ENCODE data around the gene VWA5B2.

The VWA5B2 gene

DNA sequence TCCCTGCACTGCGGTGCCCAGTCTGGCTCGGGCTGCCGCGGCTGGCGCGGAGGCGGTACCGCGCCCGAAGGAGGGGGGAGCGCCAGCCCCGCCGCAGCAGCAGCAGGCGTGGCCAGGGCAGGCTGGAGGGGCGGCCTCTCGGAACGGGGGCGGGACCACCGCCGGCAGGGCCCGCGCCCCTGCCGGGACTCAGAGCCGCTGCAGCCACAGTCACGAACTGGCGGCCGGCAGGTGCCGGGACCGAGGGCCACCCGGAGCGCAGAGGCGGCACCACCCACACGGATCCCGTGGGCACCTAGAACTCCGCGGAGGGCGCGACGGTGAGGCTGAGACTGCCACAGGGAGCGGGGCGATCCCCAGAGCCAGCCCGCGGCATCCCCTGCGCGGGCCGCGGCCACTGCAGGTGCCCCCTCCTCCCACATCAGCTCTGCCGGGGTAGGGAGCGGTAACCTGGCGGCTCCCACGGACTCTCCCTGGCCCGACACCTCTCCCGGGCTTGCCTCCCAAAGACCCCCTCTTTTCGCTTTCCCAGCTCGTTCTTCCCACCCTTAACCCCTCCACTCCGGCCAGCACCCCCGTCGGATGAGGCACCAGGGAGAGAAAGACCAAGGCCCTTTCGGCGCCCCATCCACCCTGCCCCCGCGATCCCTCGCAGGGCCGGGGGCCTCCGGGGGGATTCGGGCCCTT, at the start of gene VWA5B2:
VWA5B2 (plus strand) TSS at position 192 of the 687 bp plus-strand sequence. CDS start 944 bp downstream, outside the sequence.
- Histone ChIP-seq H3K9ac (ENCODE audit: low read depth, low read length) (peak within 1 kb of the TSS; percentile 50; the same call in 1 of the 2 replicates), H3K36me3 (ENCODE audit: insufficient read depth, low read length) (no peaks in the 10 kb centered on the region)

DNA sequence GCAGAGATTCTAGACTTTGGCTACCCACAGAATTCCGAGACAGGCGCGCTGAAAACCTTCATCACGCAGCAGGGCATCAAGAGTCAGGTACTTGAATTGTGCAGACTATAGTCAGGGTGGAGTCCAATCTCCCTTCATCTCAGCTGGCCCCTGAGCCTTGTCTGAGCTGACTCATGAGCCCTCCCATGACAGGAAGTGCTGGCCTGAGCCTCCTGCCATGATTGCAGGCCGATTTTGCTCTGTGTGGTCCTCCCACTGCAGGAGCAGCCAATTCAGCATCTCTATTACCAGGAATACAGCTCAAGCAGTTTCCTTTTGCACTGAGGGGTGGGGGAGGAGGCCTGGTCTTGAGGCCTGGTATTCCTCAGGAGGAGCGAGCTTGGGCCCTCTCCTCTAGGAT, 49.2 kb upstream of the VWA5B2 start:
- Histone ChIP-seq H3K9me3 (ENCODE audit: control insufficient read depth, insufficient read depth, low read length) (no peaks in the 10 kb centered on the region), H3K4me1 (ENCODE audit: insufficient read depth, low read length) (peaks cover 18% of the 10 kb centered on the region), H3K36me3 (ENCODE audit: insufficient read depth, low read length) (peaks cover 42% of the 10 kb centered on the region), H3K9ac (ENCODE audit: low read depth, low read length) (no peak overlapping the region)

More for the DNA sequence above, at the start of gene VWA5B2:
- H3K4me1 ChIP-seq (ENCODE audit: insufficient read depth, low read length): no peaks in the 10 kb centered on the region
- no peaks in the 10 kb centered on the region for H3K9me3 ChIP-seq (ENCODE audit: control insufficient read depth, insufficient read depth, low read length)

DNA sequence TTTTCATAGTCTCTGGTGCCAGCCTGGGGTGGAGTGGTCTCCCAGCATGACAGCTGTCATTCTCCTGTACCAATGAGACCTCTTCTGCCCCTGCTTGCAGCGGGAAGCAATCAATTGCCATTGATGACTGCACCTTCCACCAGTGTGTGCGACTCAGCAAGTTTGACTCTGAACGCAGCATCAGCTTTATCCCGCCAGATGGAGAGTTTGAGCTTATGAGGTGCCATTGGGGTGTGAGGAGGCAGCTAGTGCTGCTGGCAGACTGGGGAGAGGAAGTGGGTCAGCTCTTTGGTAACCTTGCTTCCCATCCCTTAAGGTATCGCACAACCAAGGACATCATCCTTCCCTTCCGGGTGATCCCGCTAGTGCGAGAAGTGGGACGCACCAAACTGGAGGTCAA, 47.8 kb upstream of the VWA5B2 start:
- no peak overlapping the region for H3K9ac ChIP-seq (ENCODE audit: low read depth, low read length)
- no peaks in the 10 kb centered on the region for H3K9me3 ChIP-seq (ENCODE audit: control insufficient read depth, insufficient read depth, low read length)
- peaks cover 19% of the 10 kb centered on the region for H3K4me1 ChIP-seq (ENCODE audit: insufficient read depth, low read length)
- H3K36me3 ChIP-seq (ENCODE audit: insufficient read depth, low read length): peaks cover 42% of the 10 kb centered on the region

DNA sequence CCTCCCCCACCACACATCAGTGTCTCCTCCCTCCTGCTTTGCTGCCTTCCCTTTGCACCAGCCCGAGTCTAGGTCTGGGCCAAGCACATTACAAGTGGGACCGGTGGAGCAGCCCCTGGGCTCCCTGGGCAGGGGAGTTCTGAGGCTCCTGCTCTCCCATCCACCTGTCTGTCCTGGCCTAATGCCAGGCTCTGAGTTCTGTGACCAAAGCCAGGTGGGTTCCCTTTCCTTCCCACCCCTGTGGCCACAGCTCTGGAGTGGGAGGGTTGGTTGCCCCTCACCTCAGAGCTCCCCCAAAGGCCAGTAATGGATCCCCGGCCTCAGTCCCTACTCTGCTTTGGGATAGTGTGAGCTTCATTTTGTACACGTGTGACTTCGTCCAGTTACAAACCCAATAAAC, 45.7 kb upstream of the VWA5B2 start:
- H3K9ac ChIP-seq (ENCODE audit: low read depth, low read length): no peak overlapping the region
- peaks cover 10% of the 10 kb centered on the region for H3K4me1 ChIP-seq (ENCODE audit: insufficient read depth, low read length)
- peaks cover 36% of the 10 kb centered on the region for H3K36me3 ChIP-seq (ENCODE audit: insufficient read depth, low read length)
- H3K9me3 ChIP-seq (ENCODE audit: control insufficient read depth, insufficient read depth, low read length): no peaks in the 10 kb centered on the region

DNA sequence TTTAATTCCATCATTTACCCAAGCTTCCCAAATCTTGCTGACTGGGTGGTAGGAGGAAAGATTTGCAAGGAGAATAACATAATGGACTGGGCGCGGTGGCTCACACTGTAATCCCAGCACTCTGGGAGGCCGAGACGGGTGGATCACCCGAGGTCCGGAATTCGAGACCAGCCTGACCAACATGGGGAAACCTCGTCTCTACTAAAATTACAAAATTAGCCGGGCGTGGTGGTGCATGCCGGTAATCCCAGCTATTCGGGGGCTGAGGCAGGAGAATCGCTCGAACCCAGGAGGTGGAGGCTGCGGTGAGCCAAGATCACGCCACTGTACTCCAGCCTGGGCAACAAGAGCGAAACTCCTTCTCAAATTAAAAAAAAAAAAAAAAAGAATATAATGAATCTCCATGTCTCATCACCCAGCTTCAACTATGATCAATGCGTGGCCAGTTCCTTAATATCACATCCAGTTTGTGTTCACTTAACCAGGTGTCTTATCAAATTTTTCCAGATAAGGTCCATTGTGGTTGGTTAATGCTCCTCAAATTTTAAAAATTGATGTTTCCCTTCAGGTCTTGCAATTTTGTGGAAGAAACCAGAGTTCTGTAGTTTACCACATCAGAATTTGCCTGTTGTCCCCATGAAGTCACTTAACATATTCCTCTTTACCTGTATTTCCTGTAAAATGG, 44.7 kb upstream of the VWA5B2 start:
- peaks cover 36% of the 10 kb centered on the region for H3K36me3 ChIP-seq (ENCODE audit: insufficient read depth, low read length)
- no peaks in the 10 kb centered on the region for H3K9me3 ChIP-seq (ENCODE audit: control insufficient read depth, insufficient read depth, low read length)
- peaks cover 10% of the 10 kb centered on the region for H3K4me1 ChIP-seq (ENCODE audit: insufficient read depth, low read length)
- peak overlapping the region; percentile 74; the same call in 1 of the 2 replicates for H3K9ac ChIP-seq (ENCODE audit: low read depth, low read length)

DNA sequence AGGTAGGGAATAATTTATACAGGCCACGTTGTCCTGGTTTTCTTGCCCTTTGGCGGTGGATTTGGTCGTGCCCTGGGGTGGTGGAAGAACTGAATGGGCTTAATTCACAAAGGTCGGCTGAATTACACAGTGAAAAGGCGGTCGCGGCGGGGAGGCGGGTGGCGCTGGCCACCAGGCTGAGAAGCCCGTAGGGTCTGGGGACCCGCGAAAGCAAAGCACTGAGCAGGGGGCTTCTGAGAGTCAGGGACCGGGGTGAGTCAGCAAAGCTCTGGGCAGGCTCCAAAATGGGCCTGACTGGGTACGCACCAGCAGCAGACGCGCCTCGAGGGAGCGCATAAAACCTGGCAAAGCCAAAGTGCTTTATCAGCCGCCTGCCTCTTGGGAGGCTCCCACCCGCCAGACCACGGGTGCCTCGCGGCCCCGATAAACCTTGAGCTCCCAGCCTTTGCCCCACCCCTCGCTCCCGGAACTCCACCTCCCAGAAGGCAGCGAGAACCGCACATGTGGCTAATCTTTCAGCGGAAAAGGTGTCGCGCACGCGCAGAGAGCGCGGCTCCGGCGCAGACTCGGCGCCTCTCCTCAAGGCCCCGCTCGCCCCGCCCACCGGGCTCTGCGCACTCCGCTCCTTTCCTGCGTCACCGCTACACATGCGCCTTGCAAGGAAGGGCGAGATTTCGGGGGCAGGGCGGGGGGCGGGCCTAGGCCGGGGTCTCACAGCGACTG, 43.8 kb upstream of the VWA5B2 start:
- H3K9ac ChIP-seq (ENCODE audit: low read depth, low read length): peak overlapping the region; percentile 88
- H3K4me1 ChIP-seq (ENCODE audit: insufficient read depth, low read length): peaks cover 10% of the 10 kb centered on the region
- H3K36me3 ChIP-seq (ENCODE audit: insufficient read depth, low read length): peaks cover 29% of the 10 kb centered on the region
- no peaks in the 10 kb centered on the region for H3K9me3 ChIP-seq (ENCODE audit: control insufficient read depth, insufficient read depth, low read length)

DNA sequence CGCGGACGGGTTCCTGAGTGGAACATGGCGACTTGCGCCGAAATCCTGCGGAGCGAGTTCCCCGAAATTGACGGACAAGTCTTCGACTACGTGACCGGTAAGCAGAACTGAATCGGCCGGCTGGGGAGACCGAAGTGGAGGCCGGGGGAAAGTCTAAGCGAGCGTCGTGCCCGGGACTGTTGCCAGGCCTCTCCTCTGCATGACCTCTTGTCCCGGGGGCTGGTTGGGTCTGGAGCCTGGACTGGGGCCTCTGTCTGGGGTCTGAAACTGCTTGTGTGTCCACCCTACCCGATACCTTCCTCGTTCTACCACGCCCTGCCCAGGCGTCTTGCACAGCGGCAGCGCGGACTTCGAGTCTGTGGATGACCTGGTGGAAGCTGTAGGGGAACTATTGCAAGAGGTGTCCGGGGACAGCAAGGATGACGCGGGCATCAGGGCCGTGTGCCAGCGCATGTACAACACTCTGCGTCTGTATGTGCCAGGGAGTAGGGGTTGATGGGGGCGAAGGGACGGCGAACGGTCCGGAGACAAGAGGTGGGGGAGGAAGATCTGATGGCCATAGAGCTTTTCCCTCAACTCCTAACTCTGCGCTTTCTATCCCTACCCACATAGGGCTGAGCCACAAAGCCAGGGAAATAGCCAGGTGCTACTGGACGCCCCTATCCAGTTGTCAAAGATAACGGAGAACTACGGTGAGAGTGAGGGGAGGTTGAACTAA, 43.0 kb upstream of the VWA5B2 start, which contains the start of gene ABCF3:
ABCF3 (plus strand) TSS at position 16 of the 718 bp plus-strand sequence; CDS start at position 25, 9 bp downstream.
- H3K36me3 ChIP-seq (ENCODE audit: insufficient read depth, low read length): peaks cover 27% of the 10 kb centered on the region
- H3K9ac ChIP-seq (ENCODE audit: low read depth, low read length): peak within 1 kb of the TSS; percentile 88
- peaks cover 10% of the 10 kb centered on the region for H3K4me1 ChIP-seq (ENCODE audit: insufficient read depth, low read length)
- no peaks in the 10 kb centered on the region for H3K9me3 ChIP-seq (ENCODE audit: control insufficient read depth, insufficient read depth, low read length)

DNA sequence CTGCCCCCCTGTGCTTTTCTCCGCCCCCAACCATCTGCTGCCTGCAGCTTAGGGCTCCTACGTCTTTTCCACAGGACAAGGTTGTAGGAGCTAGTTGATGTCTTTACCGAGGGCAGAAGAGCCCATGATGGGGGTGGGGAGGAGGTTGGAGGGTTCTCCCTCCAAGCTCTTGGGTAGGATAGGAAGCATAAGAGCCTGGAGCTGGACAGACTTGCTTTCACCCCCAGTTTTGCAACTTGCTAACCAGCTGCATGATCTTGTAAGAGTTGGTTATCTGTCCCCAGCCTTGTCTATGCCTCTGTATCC, 42.5 kb upstream of the VWA5B2 start:
- H3K36me3 ChIP-seq (ENCODE audit: insufficient read depth, low read length): peaks cover 24% of the 10 kb centered on the region
- H3K9ac ChIP-seq (ENCODE audit: low read depth, low read length): peak overlapping the region; percentile 88
- H3K9me3 ChIP-seq (ENCODE audit: control insufficient read depth, insufficient read depth, low read length): no peaks in the 10 kb centered on the region
- peaks cover 10% of the 10 kb centered on the region for H3K4me1 ChIP-seq (ENCODE audit: insufficient read depth, low read length)

DNA sequence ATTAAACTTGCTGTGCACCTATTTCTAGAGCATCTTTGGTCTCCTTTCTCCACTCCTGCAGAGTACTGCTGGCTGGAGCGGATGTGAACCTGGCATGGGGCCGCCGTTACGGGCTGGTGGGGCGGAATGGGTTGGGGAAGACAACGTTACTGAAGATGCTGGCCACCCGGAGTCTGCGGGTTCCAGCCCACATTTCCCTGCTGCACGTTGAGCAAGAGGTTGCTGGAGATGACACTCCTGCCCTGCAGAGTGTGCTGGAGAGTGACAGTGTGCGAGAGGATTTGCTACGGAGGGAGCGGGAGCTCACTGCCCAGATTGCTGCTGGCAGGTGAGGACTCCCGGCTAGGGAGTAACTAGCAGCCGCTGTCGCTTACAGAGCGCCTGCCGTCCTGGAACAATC, 41.3 kb upstream of the VWA5B2 start:
- Histone ChIP-seq H3K9ac (ENCODE audit: low read depth, low read length) (no peak overlapping the region), H3K4me1 (ENCODE audit: insufficient read depth, low read length) (peaks cover 10% of the 10 kb centered on the region), H3K36me3 (ENCODE audit: insufficient read depth, low read length) (peaks cover 20% of the 10 kb centered on the region), H3K9me3 (ENCODE audit: control insufficient read depth, insufficient read depth, low read length) (no peaks in the 10 kb centered on the region)

DNA sequence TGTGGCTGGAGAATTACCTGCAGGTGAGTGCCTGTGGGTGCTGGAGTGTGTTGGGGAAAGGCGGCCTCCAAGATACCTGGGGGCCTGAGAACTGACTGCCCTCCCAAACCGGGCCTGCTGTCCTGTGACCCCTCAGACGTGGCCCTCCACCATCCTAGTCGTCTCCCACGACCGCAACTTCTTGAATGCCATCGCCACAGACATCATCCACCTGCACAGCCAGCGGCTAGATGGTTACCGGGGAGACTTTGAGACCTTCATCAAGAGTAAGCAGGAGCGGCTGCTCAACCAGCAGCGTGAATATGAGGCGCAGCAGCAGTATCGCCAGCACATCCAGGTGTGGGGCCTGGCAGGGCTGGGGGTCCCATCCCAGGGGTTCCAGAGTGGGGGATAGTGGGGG, 40.0 kb upstream of the VWA5B2 start:
- Histone ChIP-seq H3K9me3 (ENCODE audit: control insufficient read depth, insufficient read depth, low read length) (no peaks in the 10 kb centered on the region), H3K9ac (ENCODE audit: low read depth, low read length) (no peak overlapping the region), H3K4me1 (ENCODE audit: insufficient read depth, low read length) (peaks cover 10% of the 10 kb centered on the region), H3K36me3 (ENCODE audit: insufficient read depth, low read length) (peaks cover 23% of the 10 kb centered on the region)

DNA sequence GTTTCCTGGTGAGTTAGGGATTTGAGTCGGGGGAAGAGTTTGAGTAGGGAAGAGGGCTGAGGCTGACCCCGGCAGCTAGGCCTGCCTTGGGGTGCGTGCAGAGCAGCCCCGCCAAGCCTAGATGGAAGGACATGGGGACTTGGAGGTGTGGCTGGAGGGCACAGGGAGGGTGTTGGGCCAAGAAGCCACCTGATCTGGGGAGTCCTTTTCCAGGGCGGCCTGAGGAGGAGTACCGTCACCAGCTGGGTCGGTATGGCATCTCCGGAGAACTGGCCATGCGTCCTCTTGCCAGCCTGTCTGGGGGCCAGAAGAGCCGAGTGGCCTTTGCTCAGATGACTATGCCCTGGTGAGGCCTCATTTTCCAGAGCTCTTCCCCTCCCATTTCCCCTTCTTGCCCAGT, 36.5 kb upstream of the VWA5B2 start:
- Histone ChIP-seq H3K9me3 (ENCODE audit: control insufficient read depth, insufficient read depth, low read length) (no peaks in the 10 kb centered on the region), H3K9ac (ENCODE audit: low read depth, low read length) (no peak overlapping the region), H3K36me3 (ENCODE audit: insufficient read depth, low read length) (peaks cover 29% of the 10 kb centered on the region), H3K4me1 (ENCODE audit: insufficient read depth, low read length) (no peaks in the 10 kb centered on the region)

DNA sequence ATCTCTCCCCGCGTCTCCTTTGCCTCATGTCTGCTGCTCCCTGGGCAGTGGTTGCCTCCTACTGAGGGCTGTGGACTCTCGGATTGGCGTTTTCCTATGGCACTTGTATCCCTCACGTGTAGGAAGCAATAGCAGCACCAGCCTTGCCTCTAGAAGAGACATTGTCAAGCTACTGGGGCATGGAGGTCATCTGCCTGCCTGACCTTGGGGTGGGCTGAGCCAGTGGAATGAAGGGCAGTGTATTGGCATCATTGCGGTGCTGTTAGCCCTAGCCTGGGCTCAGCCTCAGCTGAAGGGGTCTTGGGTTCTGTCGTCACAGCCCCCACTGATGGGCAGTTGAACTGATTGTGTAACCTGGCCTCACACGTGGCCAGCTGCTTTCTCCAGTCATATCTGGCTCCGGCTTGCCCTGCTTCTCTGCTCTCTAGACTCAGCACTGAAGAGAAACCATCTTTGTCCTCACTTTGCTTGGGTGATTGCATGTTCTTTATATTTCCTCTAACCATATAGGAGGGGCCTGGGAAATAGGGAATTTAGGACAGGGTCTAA, 35.3 kb upstream of the VWA5B2 start:
- H3K9ac ChIP-seq (ENCODE audit: low read depth, low read length): no peak overlapping the region
- H3K36me3 ChIP-seq (ENCODE audit: insufficient read depth, low read length): peaks cover 22% of the 10 kb centered on the region
- no peaks in the 10 kb centered on the region for H3K9me3 ChIP-seq (ENCODE audit: control insufficient read depth, insufficient read depth, low read length)
- no peaks in the 10 kb centered on the region for H3K4me1 ChIP-seq (ENCODE audit: insufficient read depth, low read length)

DNA sequence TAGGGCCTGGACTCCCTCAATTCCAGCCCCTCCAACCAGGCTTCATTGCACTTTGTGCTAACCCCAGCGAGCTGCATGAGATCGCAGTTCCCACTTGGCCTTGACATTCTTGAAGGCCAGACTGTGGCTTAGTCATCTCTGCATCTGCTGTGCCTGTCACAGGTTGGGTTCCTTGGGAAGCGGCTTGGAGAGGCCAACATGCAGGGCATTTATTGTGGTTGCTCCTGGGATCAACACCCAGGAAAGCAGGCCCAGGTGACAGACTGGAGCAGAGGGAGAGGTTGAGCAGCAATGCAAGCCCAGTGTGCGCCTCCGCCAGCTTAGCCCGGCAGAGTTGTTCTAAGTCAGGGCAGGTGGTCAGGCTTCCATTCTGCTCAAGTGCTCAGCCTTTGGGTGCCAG, 32.8 kb upstream of the VWA5B2 start:
- no peaks in the 10 kb centered on the region for H3K4me1 ChIP-seq (ENCODE audit: insufficient read depth, low read length)
- no peak overlapping the region for H3K9ac ChIP-seq (ENCODE audit: low read depth, low read length)
- H3K9me3 ChIP-seq (ENCODE audit: control insufficient read depth, insufficient read depth, low read length): no peaks in the 10 kb centered on the region
- peaks cover 14% of the 10 kb centered on the region; the same call in 1 of the 2 replicates for H3K36me3 ChIP-seq (ENCODE audit: insufficient read depth, low read length)

DNA sequence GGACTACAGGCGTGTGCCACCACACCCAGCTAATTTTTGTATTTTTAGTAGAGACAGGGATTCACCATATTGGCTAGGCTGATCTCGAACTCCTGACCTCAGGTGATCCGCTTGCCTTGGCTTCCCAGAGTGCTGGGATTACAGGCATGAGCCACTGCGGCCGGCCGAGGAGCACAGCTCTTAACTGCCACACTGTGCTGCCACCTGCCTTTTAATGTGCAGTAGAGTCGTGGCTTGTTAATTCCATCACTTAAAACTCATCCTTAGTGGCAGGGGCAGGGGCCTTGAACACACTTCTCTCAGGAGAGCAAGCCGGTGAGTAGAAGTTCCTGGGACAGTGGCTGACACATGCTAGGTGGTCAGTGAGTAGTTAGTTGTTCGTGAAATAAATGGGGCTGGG, 30.9 kb upstream of the VWA5B2 start:
- Histone ChIP-seq H3K9me3 (ENCODE audit: control insufficient read depth, insufficient read depth, low read length) (no peaks in the 10 kb centered on the region), H3K36me3 (ENCODE audit: insufficient read depth, low read length) (peaks cover 10% of the 10 kb centered on the region; the same call in 1 of the 2 replicates), H3K9ac (ENCODE audit: low read depth, low read length) (no peak overlapping the region), H3K4me1 (ENCODE audit: insufficient read depth, low read length) (no peaks in the 10 kb centered on the region)

All from ES-I3 (cell line).